Activated CD8-positive, alpha-beta T cell treated with anti-CD3 and anti-CD28 coated beads for 36 hours (primary cell): ENCODE measurements around the gene OPN1MW3. TPM values are rescaled to one million over a fixed set of nuclear protein-coding genes. Genes with fewer than 3 reads are reported as not detected.

Experiments used
- ATAC-seq: fragments of 200-7000 bp; cut with Tn5 transposase; one replicate; pipeline ENCODE4 v1.10.0; 2021; ENCODE audit warnings: mild to moderate bottlenecking, moderate library complexity
- CTCF ChIA-PET: fragments of 350-600 bp; sonication (Branson Sonifier 250); formaldehyde crosslinking; loops from one replicate; lab custom pipeline; 2021; ENCODE audit warnings: antibody characterized with exemption; lab: Charles Lee
- POLR2A ChIA-PET: fragments of 350-600 bp; sonication (Branson Sonifier 250); formaldehyde crosslinking; loops from one replicate; lab custom pipeline; 2021; ENCODE audit warnings: antibody characterized with exemption; lab: Charles Lee
- DNase-seq: peaks from one replicate; pipeline ENCODE4 v3.0.0-alpha.2; 2020
- H3K27ac Mint-ChIP-seq: one replicate; pipeline ENCODE4 v1.8.0; 2021; ENCODE audit warnings: mild to moderate bottlenecking, mixed read lengths
- H3K27me3 Mint-ChIP-seq: one replicate; pipeline ENCODE4 v1.8.0; 2021; ENCODE audit warnings: mixed read lengths
- H3K36me3 Mint-ChIP-seq: one replicate; pipeline ENCODE4 v1.8.0; 2021; ENCODE audit warnings: low read depth, mixed read lengths
- H3K4me1 Mint-ChIP-seq: one replicate; pipeline ENCODE4 v1.8.0; 2021; ENCODE audit warnings: low read depth, mixed read lengths
- H3K4me3 Mint-ChIP-seq: one replicate; pipeline ENCODE4 v1.8.0; 2021; ENCODE audit warnings: mild to moderate bottlenecking, moderate library complexity, mixed read lengths
- H3K9me3 Mint-ChIP-seq: one replicate; pipeline ENCODE4 v1.8.0; 2021; ENCODE audit warnings: mixed read lengths
- intact Hi-C: fragments of 100-400 bp; cut with micrococcal nuclease; formaldehyde crosslinking; loops from one replicate; pipeline ENCODE4 v1.10.0; 2022
- total RNA-seq, 2 experiments: library from RNA; stranded (reverse); gene quantifications; one replicate each; pipeline ENCODE4 v1.2.3, GENCODE V29; 2021
- TF ChIP-seq, protein P1 (sequence below): fragments of 200-600 bp; IDR thresholded peaks from one replicate; pipeline ENCODE4 v1.8.0; 2022; ENCODE audit warnings: antibody characterized with exemption, mild to moderate bottlenecking

OPN1MW3 gene
- total RNA-seq, 2 experiments from 2014 or later = not detected

DNA sequence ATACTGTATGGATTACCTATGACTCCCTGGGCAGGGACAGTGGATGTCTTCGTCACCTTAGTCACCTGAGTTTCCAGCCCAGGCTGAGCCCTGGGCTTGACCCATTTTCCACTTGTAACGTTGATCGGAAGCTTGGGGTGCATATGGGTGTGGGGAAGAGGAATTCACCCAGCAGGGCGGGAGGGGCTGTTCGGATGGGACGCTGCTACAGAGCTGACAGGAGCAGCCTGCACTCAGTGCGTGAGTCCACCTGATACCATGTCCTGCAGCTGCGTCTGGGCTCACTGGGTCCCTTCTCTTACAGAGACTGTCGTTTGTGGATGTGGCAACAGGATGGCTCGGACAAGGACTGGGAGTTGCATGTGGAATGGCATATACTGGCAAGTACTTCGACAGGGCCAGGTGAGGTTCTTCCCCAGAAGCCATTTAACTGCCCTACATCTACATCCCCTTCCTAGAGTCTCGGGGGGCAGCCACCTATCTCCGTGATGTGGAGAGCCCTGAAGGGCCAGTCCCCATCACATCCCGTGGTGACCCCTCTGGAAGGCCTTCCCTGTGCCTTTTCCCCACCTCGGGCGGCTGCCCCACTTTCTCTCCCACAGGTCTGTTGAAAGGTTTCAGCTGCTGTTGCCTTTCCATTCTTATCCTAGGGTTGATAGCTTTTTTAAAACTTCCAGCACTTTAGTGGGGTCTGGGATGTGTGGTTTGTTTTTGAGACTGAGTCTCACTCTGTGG is 51.8 kb downstream of the OPN1MW3 start:
- peaks cover 54% of the 10 kb centered on the region for H3K4me1 Mint-ChIP-seq
- ChIA-PET POLR2A (no interaction called here), CTCF (interaction anchor here (1.1 to 1.6 kb wide), 4 partner anchors 10 to 174 kb away, joined by 3 to 10 read pairs (median 4); no protein-coding TSS in a partner anchor)
- ATAC-seq (no peak), DNase-seq (no peak)
- no peak overlapping the region for H3K4me3 Mint-ChIP-seq
- no peak overlapping the region for H3K27ac Mint-ChIP-seq
- no peaks in the 10 kb centered on the region for H3K9me3 Mint-ChIP-seq
- H3K27me3 Mint-ChIP-seq = no peaks in the 10 kb centered on the region
- intact Hi-C loops = no loop called here
- H3K36me3 Mint-ChIP-seq = no peaks in the 10 kb centered on the region
- TF ChIP-seq, protein P1, sequence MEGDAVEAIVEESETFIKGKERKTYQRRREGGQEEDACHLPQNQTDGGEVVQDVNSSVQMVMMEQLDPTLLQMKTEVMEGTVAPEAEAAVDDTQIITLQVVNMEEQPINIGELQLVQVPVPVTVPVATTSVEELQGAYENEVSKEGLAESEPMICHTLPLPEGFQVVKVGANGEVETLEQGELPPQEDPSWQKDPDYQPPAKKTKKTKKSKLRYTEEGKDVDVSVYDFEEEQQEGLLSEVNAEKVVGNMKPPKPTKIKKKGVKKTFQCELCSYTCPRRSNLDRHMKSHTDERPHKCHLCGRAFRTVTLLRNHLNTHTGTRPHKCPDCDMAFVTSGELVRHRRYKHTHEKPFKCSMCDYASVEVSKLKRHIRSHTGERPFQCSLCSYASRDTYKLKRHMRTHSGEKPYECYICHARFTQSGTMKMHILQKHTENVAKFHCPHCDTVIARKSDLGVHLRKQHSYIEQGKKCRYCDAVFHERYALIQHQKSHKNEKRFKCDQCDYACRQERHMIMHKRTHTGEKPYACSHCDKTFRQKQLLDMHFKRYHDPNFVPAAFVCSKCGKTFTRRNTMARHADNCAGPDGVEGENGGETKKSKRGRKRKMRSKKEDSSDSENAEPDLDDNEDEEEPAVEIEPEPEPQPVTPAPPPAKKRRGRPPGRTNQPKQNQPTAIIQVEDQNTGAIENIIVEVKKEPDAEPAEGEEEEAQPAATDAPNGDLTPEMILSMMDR = no peak

DNA sequence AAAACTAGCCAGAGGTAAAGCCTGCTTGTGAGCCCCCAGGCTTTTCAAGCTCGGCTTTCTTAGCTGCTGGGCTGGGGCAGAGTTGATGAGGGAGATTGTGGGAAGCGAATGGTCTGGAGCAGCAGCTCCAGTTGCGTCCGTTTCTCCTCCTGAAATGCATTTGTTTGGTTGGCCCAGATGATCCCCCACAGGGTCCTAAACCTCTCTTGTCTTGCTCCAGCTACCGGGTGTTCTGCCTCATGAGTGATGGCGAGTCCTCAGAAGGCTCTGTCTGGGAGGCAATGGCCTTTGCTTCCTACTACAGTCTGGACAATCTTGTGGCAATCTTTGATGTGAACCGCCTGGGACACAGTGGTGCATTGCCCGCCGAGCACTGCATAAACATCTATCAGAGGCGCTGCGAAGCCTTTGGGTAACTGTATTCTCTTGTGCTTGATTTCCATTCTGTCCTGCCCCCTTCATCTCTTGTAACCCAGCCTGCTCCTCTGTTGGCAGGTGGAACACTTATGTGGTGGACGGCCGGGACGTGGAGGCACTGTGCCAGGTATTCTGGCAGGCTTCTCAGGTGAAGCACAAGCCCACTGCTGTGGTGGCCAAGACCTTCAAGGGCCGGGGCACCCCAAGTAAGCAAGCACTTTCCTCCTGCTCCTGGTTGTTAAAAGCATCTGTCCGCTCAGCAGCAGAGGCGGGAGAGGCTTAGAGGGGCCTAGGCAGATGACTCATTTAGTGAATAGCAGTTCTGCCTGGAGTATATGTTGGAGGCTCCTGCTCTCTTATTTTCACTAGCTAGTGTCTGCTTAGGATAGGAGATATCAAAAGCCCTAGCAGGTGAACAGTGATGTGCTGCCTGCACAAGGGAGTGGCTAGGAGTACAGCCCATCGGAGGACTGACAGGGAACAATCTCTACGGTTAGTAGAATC is 53.5 kb downstream of the OPN1MW3 start:
- Mint-ChIP-seq H3K36me3 (no peaks in the 10 kb centered on the region), H3K27ac (no peak overlapping the region), H3K4me1 (peaks cover 63% of the 10 kb centered on the region), H3K27me3 (no peaks in the 10 kb centered on the region), H3K9me3 (no peaks in the 10 kb centered on the region), H3K4me3 (no peak overlapping the region)
- CTCF ChIA-PET = no interaction called here
- intact Hi-C loops = no loop called here
- POLR2A ChIA-PET = no interaction called here
- ATAC-seq (peak; percentile 37), DNase-seq (peak; percentile 26)
- TF ChIP-seq, protein P1 = no peak

DNA sequence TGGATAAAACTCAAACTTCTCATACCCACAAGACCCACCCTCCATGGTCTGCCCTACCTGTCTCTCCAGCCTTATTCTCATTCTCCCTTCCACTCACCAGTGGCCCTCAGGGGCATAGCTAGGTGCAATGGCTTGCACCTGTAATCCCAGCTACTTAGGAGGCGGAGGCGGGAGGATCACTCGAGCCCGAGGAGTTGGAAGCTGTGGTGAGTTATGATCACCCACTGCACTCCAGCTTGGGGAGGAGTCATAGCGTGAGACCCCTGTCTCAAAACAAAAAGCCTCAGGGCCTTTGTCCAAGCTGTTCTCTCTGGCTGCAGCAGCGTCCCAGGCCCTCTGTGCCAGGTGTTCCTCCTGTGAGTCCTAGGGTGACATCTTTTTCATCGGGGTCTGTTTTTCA is 54.7 kb downstream of the OPN1MW3 start:
- ChIA-PET CTCF (no interaction called here), POLR2A (interaction anchor here (1.1 kb wide), 1 partner anchor 13 kb away, joined by 4 read pairs; no protein-coding TSS in a partner anchor)
- Mint-ChIP-seq H3K9me3 (no peaks in the 10 kb centered on the region), H3K4me3 (no peak overlapping the region), H3K27me3 (no peaks in the 10 kb centered on the region), H3K36me3 (no peaks in the 10 kb centered on the region), H3K4me1 (peaks cover 66% of the 10 kb centered on the region), H3K27ac (no peak overlapping the region)
- intact Hi-C loops = no loop called here
- TF ChIP-seq, protein P1 = no peak
- ATAC-seq (no peak), DNase-seq (no peak)

DNA sequence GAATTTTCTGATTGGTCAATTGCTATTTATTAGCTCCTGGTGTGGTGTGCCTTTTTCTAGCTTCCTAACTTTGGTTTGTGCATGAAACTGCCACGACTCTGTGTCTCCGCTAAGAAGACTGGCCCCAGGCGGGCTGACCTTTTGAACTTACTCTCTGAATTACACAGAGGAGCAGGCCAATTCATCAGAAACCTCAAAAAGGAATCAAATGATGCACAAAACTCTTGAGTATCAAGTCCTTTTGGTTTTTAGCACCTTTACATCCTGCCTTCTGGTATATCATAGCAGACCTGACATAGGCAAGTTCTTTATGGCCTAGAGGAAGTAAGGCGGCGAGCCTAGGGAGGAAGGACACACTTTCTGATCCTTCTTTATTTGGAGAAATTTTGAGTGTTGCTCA is 55.8 kb downstream of the OPN1MW3 start:
- ChIA-PET CTCF (interaction anchor here (0.5 kb wide), 1 partner anchor 14 kb away, joined by 3 read pairs; no protein-coding TSS in a partner anchor), POLR2A (interaction anchor here (1.1 kb wide), 1 partner anchor 12 kb away, joined by 4 read pairs; no protein-coding TSS in a partner anchor)
- Mint-ChIP-seq H3K27ac (peak overlapping the region; percentile 83), H3K27me3 (no peaks in the 10 kb centered on the region), H3K9me3 (no peaks in the 10 kb centered on the region), H3K36me3 (no peaks in the 10 kb centered on the region), H3K4me1 (peaks cover 65% of the 10 kb centered on the region), H3K4me3 (peak overlapping the region; percentile 41)
- peak; percentile 79 for ATAC-seq
- intact Hi-C loops = no loop called here
- peak; percentile 77 for DNase-seq
- TF ChIP-seq, protein P1 = no peak
